Loucy (cell line): ENCODE measurements around the gene FRMD5.

Experiments used
- CTCF ChIP-seq: fragments of 200-600 bp; sonication (generic); conservative IDR thresholded peaks from 2 replicates; pipeline ENCODE4 v1.5.1; 2014; ENCODE audit warnings: mild to moderate bottlenecking, antibody characterized with exemption, low read length
- EZH2phosphoT487 ChIP-seq: fragments of 200-600 bp; IDR thresholded peaks from 2 replicates; pipeline ENCODE4 v1.6.1; 2018; ENCODE audit warnings: antibody characterized with exemption, mild to moderate bottlenecking, moderate library complexity, borderline replicate concordance

- TF ChIP-seq CTCF (no peak), EZH2phosphoT487 (no peak)
These were observed 276.4 kb downstream of the FRMD5 start for GRCh38 chr15:43918717-43919116.
